ENCODE data around the gene C3orf49. TPM values are rescaled to one million over a fixed set of nuclear protein-coding genes. Genes with fewer than 3 reads are reported as not detected.

C3orf49 gene
- total RNA-seq, 1 donor from 2014 or later: not detected

DNA sequence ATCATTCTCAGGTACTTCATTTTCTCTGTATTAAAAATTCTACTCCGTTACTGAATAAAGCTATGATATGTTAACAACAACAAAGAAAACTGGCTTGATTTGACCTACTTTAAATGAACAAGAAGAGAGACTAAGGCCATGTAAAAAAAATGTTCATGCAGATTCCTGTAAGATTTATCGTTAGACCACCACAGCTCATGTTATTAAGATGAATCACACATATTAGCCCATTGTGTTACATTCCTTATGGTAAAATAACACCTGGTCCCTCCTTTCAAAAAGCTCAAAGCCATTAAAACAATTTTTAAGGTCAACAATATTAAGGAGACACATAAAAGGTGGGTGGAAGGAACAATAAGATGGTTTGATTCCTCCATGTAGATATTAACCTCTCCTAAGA is 38.2 kb downstream of the C3orf49 start:
- no peak for DNase-seq (ENCODE audit: extremely low spot score, unreplicated experiment)

DNA sequence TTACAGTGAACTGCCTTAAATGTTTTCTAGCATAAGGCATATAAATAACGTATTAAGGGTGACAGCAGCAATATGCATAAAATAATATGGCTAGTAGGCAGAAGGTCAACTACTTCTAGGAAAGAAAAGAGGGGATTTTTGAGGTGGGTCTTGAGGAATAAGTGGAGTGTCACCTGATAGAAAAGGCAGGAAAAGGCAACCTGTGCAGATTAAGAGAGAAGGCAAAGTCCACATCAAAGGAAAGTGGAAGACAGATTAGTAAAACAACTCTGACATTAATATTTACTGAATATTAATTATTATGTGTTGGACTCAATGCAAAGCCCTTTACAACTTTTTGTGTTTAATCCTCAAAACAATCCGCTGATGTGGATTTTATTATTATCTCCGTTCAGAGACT is 41.7 kb downstream of the C3orf49 start:
- peaks cover 12% of the 10 kb centered on the region for H3K36me3 Mint-ChIP-seq
- no peaks in the 10 kb centered on the region for H3K27me3 Mint-ChIP-seq
- no peaks in the 10 kb centered on the region for H3K9me3 Mint-ChIP-seq
- peak overlapping the region; percentile 6 for H3K4me3 Mint-ChIP-seq
- TF ChIP-seq, protein P1, sequence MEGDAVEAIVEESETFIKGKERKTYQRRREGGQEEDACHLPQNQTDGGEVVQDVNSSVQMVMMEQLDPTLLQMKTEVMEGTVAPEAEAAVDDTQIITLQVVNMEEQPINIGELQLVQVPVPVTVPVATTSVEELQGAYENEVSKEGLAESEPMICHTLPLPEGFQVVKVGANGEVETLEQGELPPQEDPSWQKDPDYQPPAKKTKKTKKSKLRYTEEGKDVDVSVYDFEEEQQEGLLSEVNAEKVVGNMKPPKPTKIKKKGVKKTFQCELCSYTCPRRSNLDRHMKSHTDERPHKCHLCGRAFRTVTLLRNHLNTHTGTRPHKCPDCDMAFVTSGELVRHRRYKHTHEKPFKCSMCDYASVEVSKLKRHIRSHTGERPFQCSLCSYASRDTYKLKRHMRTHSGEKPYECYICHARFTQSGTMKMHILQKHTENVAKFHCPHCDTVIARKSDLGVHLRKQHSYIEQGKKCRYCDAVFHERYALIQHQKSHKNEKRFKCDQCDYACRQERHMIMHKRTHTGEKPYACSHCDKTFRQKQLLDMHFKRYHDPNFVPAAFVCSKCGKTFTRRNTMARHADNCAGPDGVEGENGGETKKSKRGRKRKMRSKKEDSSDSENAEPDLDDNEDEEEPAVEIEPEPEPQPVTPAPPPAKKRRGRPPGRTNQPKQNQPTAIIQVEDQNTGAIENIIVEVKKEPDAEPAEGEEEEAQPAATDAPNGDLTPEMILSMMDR (conservative IDR thresholded peaks at IDR 0.05): no peak
- H3K27ac Mint-ChIP-seq: peak overlapping the region; percentile 6
- H3K4me1 Mint-ChIP-seq (ENCODE audit: unreplicated experiment): peaks cover 41% of the 10 kb centered on the region
- DNase-seq (ENCODE audit: extremely low spot score, unreplicated experiment): no peak

More for the DNA sequence above, 38.2 kb downstream of the C3orf49 start:
- Mint-ChIP-seq H3K4me3 (no peak overlapping the region), H3K27me3 (no peaks in the 10 kb centered on the region), H3K27ac (no peak overlapping the region), H3K4me1 (ENCODE audit: unreplicated experiment) (peaks cover 29% of the 10 kb centered on the region), H3K36me3 (peaks cover 11% of the 10 kb centered on the region), H3K9me3 (no peaks in the 10 kb centered on the region)
- TF ChIP-seq, protein P1 (conservative IDR thresholded peaks at IDR 0.05): no peak

DNA sequence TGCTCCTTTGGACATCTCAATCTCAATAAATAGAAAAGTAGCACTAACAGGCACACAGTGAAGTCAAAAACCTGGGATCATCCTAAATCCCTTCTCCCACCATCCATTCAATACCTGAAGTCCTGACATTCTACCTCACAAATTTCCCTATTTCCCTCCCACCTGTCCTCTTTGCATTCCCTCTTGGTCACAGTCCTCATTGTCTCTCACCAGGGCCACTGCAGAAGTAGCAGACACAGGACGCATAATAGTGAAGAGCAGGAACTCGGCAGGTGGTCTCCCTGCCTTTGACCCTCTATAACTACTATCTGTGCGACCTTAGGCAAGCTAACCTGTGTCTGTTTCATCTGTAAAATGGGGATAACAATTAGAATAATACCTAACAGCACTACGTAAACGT is 42.2 kb downstream of the C3orf49 start:
- no peak overlapping the region for H3K27ac Mint-ChIP-seq
- no peaks in the 10 kb centered on the region for H3K27me3 Mint-ChIP-seq
- H3K4me1 Mint-ChIP-seq (ENCODE audit: unreplicated experiment): peaks cover 40% of the 10 kb centered on the region
- no peak overlapping the region for H3K4me3 Mint-ChIP-seq
- no peaks in the 10 kb centered on the region for H3K9me3 Mint-ChIP-seq
- no peak for DNase-seq (ENCODE audit: extremely low spot score, unreplicated experiment)
- peaks cover 8% of the 10 kb centered on the region for H3K36me3 Mint-ChIP-seq
- TF ChIP-seq, protein P1 (conservative IDR thresholded peaks at IDR 0.05): no peak

DNA sequence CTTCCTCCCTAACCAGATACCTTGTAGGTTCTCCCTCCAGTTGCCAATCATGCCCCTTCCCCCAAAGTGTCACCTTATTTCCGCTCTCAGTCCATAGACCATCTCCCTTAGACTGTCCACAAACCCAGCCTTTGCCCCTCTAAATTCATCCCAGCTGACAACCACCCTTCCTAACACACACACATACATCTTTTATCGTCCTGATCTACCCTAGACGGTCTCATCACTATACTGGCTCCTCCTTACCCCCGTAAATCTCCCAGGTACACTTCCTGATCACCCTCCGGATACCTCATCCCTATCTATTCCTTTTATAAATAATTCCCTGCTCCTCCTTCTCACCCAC is 43.7 kb downstream of the C3orf49 start:
- DNase-seq (ENCODE audit: extremely low spot score, unreplicated experiment): no peak
- peak overlapping the region; percentile 68 for H3K27ac Mint-ChIP-seq
- H3K9me3 Mint-ChIP-seq: no peaks in the 10 kb centered on the region
- TF ChIP-seq, protein P1 (conservative IDR thresholded peaks at IDR 0.05): no peak
- peaks cover 16% of the 10 kb centered on the region for H3K36me3 Mint-ChIP-seq
- no peaks in the 10 kb centered on the region for H3K27me3 Mint-ChIP-seq
- H3K4me1 Mint-ChIP-seq (ENCODE audit: unreplicated experiment): peaks cover 40% of the 10 kb centered on the region
- peak overlapping the region; percentile 84 for H3K4me3 Mint-ChIP-seq

DNA sequence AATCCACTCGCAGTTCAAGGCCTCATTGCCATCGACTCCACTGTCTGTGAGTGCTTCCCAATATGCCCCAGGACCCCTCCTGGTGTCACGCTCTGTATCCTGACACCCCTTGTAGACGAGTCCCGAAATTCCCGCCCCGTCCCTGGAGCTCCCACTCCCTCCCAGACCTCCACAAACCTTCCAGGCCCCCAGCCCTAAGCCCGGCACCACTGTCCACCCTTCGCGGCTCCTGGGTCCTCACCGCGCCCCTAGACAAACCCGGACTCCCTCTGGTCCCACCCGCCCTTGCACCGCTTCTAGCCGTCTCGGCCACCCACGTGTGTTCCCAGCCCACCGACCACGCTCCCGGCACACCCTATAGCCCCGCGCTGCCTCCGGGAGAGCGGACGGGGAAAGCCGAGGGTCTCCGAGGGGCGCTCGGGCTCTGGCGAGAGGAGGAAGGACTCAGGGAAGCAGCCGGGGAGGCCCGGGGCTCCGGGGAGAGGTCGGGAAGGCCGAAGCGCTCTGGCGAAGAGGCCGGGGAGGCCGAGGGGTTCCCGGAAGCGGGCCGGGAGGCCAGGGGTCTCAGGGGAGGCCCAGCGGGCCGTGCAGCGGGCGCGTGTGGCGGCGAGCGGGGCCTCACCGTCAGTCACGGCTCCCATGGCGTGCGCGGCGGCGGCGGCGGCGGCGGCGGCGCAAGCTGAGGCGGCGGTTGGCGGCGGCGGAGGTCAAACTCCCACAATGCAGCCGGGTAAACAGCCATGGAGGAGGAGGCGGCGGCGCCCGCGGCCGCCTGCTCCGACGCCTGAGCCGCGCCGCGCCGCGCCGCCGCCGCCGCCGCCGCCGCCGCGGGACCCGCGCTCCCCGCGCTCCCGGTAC is 44.3 kb downstream of the C3orf49 start, which contains the start of the genes ATXN7 and THOC7:
Gene ATXN7, plus strand, starts transcription at position 718 of the 858 bp plus-strand sequence. CDS start 48,732 bp downstream, outside the sequence.
Gene THOC7, minus strand, starts transcription at position 656 of the 858 bp plus-strand sequence. Its CDS starts 15 bp downstream, at position 641.
- peak; percentile 81 for DNase-seq (ENCODE audit: extremely low spot score, unreplicated experiment)
- TF ChIP-seq, protein P1 (conservative IDR thresholded peaks at IDR 0.05): no peak
- peak within 1 kb of the TSS; percentile 95 for H3K27ac Mint-ChIP-seq
- peaks cover 16% of the 10 kb centered on the region for H3K36me3 Mint-ChIP-seq
- H3K27me3 Mint-ChIP-seq: no peaks in the 10 kb centered on the region
- H3K4me3 Mint-ChIP-seq: peak within 1 kb of the TSS; percentile 93
- H3K4me1 Mint-ChIP-seq (ENCODE audit: unreplicated experiment): peaks cover 40% of the 10 kb centered on the region
- no peaks in the 10 kb centered on the region for H3K9me3 Mint-ChIP-seq

Measured in type B pancreatic cell (in vitro differentiated cells).